MM.1S (cell line): ENCODE data around the gene PCBP4.

Source experiments
- DNase-seq: peaks from one replicate; pipeline ENCODE4 v3.0.0-alpha.2; 2015
- H2AFZ ChIP-seq: fragments of 300-600 bp; sonication (generic); 2 replicates; pipeline ENCODE4 v1.6.0; 2016; ENCODE audit warnings: antibody characterized with exemption, low read length
- H3F3A ChIP-seq: fragments of 300-600 bp; sonication (generic); 2 replicates; pipeline ENCODE4 v1.6.1; 2016; ENCODE audit warnings: mild to moderate bottlenecking, antibody characterized with exemption, low read length, moderate library complexity, mixed read lengths; ENCODE audit not compliant: insufficient read depth
- H3K27ac ChIP-seq: fragments of 300-600 bp; sonication (generic); 2 replicates; pipeline ENCODE4 v1.5.1; 2016; ENCODE audit warnings: mild to moderate bottlenecking, low read length
- H3K27me3 ChIP-seq: fragments of 300-600 bp; sonication (generic); replicated peaks from 2 replicates; pipeline ENCODE4 v1.6.0; 2016; ENCODE audit warnings: low read length; ENCODE audit not compliant: insufficient read depth
- H3K36me3 ChIP-seq: fragments of 300-600 bp; sonication (generic); replicated peaks from 2 replicates; pipeline ENCODE4 v1.6.1; 2016; ENCODE audit warnings: mild to moderate bottlenecking, low read length, mixed read lengths; ENCODE audit not compliant: insufficient read depth
- H3K4me1 ChIP-seq: fragments of 300-600 bp; sonication (generic); 2 replicates; pipeline ENCODE4 v1.6.1; 2016; ENCODE audit warnings: low read length, mixed read lengths
- H3K4me2 ChIP-seq: fragments of 300-600 bp; sonication (generic); 2 replicates; pipeline ENCODE4 v1.6.0; 2016; ENCODE audit warnings: low read depth, low read length
- H3K4me3 ChIP-seq: fragments of 300-600 bp; sonication (generic); 2 replicates; pipeline ENCODE4 v1.5.1; 2016; ENCODE audit warnings: low read length, mixed read lengths
- H3K79me2 ChIP-seq: fragments of 300-600 bp; sonication (generic); 2 replicates; pipeline ENCODE4 v1.6.1; 2016; ENCODE audit warnings: mixed run types, low read length, mixed read lengths
- H3K9ac ChIP-seq: fragments of 300-600 bp; sonication (generic); 2 replicates; pipeline ENCODE4 v1.6.1; 2016; ENCODE audit warnings: low read length, mixed read lengths
- H3K9me2 ChIP-seq: fragments of 300-600 bp; sonication (generic); replicated peaks from 2 replicates; pipeline ENCODE4 v1.6.1; 2016; ENCODE audit warnings: mild to moderate bottlenecking, low read length, mixed read lengths; ENCODE audit not compliant: insufficient read depth
- H3K9me3 ChIP-seq: fragments of 300-600 bp; sonication (generic); replicated peaks from 2 replicates; pipeline ENCODE4 v1.6.1; 2016; ENCODE audit warnings: mild to moderate bottlenecking, low read length, mixed read lengths; ENCODE audit not compliant: insufficient read depth
- H4K20me1 ChIP-seq: fragments of 300-600 bp; sonication (generic); 2 replicates; pipeline ENCODE4 v1.6.1; 2016; ENCODE audit warnings: mild to moderate bottlenecking, low read length, moderate library complexity, mixed read lengths; ENCODE audit not compliant: insufficient read depth
- EZH2 ChIP-seq: fragments of 300-600 bp; sonication (generic); optimal IDR thresholded peaks from 2 replicates; pipeline ENCODE3; 2017; ENCODE audit warnings: low read depth, mild to moderate bottlenecking, antibody characterized with exemption, low read length, mixed read lengths
- EZH2phosphoT487 ChIP-seq: fragments of 300-600 bp; sonication (generic); IDR thresholded peaks from 2 replicates; pipeline ENCODE4 v1.6.1; 2018; ENCODE audit warnings: antibody characterized with exemption, low read length
- TF ChIP-seq, protein P1 (sequence below): fragments of 300-600 bp; sonication (generic); IDR thresholded peaks from 2 replicates; pipeline ENCODE4 v1.5.1; 2016; ENCODE audit warnings: antibody characterized with exemption, low read length, mixed read lengths

Gene PCBP4

DNA sequence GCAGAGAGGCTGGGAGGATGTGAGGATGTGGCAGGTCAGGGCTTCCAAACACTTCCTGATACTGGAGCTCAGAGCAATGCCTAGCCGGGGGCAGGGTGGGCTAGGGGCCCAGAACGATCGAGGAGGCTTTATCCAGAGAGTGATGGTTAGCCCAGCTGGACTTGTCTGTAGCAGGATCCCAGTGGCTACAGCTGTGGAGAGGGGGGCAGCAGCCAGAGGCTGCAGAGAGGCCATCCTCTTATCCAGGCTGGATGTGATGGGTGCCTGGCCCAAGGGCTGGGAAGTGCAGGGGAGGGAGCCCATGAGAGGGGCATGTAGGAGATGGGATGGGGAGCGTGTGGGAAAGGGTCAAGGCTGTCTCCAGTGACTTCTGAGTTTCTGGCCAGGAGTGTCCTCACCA is 20.5 kb downstream of the PCBP4 start:
- H3K9me2 ChIP-seq: no peaks in the 10 kb centered on the region
- no peak overlapping the region for H2AFZ ChIP-seq
- H3F3A ChIP-seq: no peaks in the 10 kb centered on the region
- H3K9ac ChIP-seq: no peak overlapping the region
- no peak overlapping the region for H3K4me2 ChIP-seq
- 0 out of 2 replicates have a peak, but pooled peaks cover 6% of the 10 kb centered on the region for H3K4me1 ChIP-seq
- no peak overlapping the region for H3K4me3 ChIP-seq
- no peaks in the 10 kb centered on the region for H3K27me3 ChIP-seq
- TF ChIP-seq EZH2phosphoT487: no peak
- TF ChIP-seq, protein P1, sequence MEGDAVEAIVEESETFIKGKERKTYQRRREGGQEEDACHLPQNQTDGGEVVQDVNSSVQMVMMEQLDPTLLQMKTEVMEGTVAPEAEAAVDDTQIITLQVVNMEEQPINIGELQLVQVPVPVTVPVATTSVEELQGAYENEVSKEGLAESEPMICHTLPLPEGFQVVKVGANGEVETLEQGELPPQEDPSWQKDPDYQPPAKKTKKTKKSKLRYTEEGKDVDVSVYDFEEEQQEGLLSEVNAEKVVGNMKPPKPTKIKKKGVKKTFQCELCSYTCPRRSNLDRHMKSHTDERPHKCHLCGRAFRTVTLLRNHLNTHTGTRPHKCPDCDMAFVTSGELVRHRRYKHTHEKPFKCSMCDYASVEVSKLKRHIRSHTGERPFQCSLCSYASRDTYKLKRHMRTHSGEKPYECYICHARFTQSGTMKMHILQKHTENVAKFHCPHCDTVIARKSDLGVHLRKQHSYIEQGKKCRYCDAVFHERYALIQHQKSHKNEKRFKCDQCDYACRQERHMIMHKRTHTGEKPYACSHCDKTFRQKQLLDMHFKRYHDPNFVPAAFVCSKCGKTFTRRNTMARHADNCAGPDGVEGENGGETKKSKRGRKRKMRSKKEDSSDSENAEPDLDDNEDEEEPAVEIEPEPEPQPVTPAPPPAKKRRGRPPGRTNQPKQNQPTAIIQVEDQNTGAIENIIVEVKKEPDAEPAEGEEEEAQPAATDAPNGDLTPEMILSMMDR: no peak
- TF ChIP-seq EZH2: no peak
- H3K27ac ChIP-seq: no peak overlapping the region
- no peak for DNase-seq
- H3K9me3 ChIP-seq: no peaks in the 10 kb centered on the region
- no peaks in the 10 kb centered on the region for H4K20me1 ChIP-seq
- H3K36me3 ChIP-seq: no peaks in the 10 kb centered on the region
- H3K79me2 ChIP-seq: no peaks in the 10 kb centered on the region

DNA sequence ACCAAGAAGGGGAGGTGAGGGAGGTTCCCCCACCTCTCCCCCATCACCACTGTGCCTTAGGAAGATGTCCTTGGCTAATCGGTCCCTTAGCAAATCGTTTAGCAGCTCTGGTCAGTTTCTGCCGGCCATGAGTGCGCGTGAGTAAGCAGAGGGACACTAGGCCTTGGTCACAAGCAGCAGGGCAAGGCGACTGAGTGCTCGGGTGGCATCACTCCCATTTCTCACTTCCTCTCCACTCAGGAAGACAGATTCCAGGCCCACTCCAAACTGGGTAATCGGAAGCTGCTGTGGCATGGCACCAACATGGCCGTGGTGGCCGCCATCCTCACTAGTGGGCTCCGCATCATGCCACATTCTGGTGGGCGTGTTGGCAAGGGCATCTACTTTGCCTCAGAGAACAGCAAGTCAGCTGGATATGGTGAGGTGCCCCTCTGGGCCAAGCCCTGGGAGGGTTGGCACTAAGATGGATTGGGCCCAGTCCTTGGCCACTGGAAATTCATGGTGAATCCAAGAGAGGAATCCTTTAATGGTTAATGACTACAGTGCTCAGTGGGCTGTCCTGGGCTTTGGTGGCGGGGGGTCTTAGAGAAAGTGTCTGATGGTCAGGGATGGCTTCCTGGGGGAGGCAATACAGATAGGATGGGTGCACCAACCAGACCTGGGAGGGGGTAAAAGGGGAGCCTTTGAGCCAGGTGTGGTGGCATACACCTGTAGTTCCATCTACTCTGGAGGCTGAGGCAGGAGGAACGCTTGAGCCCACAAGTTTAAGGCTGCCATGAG is 21.1 kb downstream of the PCBP4 start:
- no peaks in the 10 kb centered on the region for H3K9me3 ChIP-seq
- no peak overlapping the region for H3K27ac ChIP-seq
- no peak for DNase-seq
- no peaks in the 10 kb centered on the region for H3K27me3 ChIP-seq
- TF ChIP-seq, protein P1: no peak
- TF ChIP-seq EZH2: no peak
- no peak for TF ChIP-seq EZH2phosphoT487
- no peak overlapping the region for H2AFZ ChIP-seq
- no peak overlapping the region for H3K4me2 ChIP-seq
- no peaks in the 10 kb centered on the region for H3F3A ChIP-seq
- no peaks in the 10 kb centered on the region for H3K36me3 ChIP-seq
- no peak overlapping the region for H3K9ac ChIP-seq
- no peak overlapping the region for H3K4me3 ChIP-seq
- H3K79me2 ChIP-seq: peaks cover 6% of the 10 kb centered on the region
- H3K9me2 ChIP-seq: no peaks in the 10 kb centered on the region
- H3K4me1 ChIP-seq: 0 out of 2 replicates have a peak, but pooled peaks cover 6% of the 10 kb centered on the region
- H4K20me1 ChIP-seq: no peaks in the 10 kb centered on the region

DNA sequence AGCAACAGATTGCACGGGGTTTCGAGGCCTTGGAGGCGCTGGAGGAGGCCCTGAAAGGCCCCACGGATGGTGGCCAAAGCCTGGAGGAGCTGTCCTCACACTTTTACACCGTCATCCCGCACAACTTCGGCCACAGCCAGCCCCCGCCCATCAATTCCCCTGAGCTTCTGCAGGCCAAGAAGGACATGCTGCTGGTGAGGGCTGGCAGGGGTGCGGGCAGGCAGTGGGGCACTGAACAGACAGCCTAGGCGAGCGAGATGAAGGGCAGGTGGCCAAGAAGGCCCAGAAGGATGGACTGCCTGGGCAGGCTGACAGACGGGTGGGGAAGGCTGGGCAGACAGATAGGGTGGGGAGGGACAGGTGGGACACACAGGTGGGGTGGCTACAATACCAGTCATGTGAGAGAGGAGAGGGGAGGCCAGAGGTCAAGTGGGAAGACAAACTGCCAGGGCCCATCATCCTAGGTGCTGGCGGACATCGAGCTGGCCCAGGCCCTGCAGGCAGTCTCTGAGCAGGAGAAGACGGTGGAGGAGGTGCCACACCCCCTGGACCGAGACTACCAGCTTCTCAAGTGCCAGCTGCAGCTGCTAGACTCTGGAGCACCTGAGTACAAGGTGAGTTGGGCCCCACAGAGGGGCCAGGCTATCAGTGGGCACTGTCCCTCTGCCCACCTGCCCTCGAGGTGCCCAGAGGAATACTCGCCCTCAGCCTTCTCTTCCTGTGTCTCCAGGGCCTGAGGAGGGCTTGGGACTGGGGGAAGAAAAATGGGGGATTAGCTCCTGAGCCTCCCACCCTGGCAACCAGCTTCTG is 22.0 kb downstream of the PCBP4 start:
- H3K4me2 ChIP-seq: no peak overlapping the region
- TF ChIP-seq EZH2phosphoT487 (no peak), EZH2 (no peak)
- TF ChIP-seq, protein P1: no peak
- H3F3A ChIP-seq: no peaks in the 10 kb centered on the region
- H3K4me1 ChIP-seq: peaks cover 13% of the 10 kb centered on the region
- H3K4me3 ChIP-seq: no peak overlapping the region
- no peaks in the 10 kb centered on the region for H3K9me3 ChIP-seq
- no peak for DNase-seq
- H2AFZ ChIP-seq: no peak overlapping the region
- no peaks in the 10 kb centered on the region for H3K27me3 ChIP-seq
- H3K27ac ChIP-seq: no peak overlapping the region
- no peaks in the 10 kb centered on the region for H4K20me1 ChIP-seq
- H3K79me2 ChIP-seq: peaks cover 15% of the 10 kb centered on the region
- H3K9ac ChIP-seq: no peak overlapping the region
- H3K9me2 ChIP-seq: no peaks in the 10 kb centered on the region
- no peaks in the 10 kb centered on the region for H3K36me3 ChIP-seq
